MV-4-11 (cell line): Measurements from ENCODE around the gene AGER.
"Not testable (repeated sequence)": the region's sequence is repeated elsewhere in the genome, so short reads cannot be mapped to it uniquely, and the experiment has no call there.

Source experiments
- DNase-seq: peaks from one replicate; lab custom pipeline; 2025; lab: John Stamatoyannopoulos, UW

The AGER gene

DNA sequence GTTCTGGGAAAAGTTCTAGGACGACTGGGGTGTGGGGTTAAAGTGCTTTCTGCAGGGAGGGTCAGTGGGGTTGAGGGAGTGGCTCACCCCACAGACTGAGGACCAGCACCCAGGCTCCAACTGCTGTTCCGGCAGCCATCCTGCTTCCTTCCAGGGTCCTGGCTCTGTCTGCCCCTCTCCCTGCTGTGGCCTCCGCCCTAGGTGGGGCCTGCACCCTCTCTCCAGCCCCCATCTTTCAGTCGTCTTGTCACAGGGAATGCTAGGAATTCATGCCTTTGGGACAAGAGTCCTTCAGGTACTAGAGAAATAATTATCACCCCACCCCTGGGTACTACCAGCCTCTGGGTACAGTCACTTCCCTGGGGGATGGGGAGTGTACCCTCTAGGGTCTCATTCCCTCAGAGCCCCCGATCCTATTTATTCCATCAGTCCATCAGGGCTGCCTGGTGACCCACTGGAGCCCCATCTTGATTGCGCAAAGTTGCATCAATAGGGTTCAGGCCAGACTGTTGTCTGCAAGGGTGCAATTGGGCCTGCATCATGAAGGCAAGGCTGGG, at the start of gene AGER:
Gene AGER (minus strand): TSS at position 170 of the 557 bp plus-strand sequence. CDS start 31 bp downstream, at position 139.
- DNase-seq: no peak

DNA sequence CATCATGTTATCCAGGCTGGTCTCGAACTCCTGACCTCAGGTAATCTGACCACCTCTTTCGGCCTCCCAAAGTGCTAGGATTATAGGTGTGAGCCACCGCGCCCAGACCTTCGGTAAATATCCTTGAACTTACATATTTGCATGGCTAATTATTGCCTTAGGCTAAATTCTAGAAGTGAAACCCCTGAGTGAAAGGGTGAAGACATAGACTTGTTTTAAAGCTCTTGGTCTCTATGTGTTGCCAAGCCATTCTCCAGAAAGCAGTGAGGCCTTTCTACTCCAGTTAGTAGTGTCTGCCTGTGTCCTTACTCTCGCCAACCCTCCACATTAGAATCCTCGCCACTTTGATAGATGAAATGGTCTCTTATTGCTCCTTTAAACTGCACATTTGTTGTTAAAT, 42.4 kb upstream of the AGER start:
- DNase-seq: peak; percentile 4

DNA sequence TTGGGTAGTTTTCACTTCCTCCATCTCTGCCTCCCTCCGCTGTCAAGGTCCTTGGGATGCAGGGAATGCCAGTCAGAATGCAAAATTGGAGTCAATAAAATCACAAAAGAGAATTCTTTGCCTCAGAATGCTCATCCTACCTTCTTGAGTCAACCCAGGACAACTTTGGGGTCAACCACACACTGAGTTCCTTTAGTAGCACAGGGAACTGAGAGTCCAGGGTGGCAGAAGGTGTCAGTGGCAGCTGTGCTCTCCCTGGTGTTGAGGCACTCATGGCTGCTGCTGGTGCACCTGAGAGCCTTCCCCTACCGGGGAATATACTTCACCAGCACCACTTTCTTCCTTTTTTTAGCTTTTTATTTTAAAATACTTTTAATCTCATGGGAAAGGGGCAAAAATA, 40.6 kb upstream of the AGER start:
- DNase-seq: no peak

DNA sequence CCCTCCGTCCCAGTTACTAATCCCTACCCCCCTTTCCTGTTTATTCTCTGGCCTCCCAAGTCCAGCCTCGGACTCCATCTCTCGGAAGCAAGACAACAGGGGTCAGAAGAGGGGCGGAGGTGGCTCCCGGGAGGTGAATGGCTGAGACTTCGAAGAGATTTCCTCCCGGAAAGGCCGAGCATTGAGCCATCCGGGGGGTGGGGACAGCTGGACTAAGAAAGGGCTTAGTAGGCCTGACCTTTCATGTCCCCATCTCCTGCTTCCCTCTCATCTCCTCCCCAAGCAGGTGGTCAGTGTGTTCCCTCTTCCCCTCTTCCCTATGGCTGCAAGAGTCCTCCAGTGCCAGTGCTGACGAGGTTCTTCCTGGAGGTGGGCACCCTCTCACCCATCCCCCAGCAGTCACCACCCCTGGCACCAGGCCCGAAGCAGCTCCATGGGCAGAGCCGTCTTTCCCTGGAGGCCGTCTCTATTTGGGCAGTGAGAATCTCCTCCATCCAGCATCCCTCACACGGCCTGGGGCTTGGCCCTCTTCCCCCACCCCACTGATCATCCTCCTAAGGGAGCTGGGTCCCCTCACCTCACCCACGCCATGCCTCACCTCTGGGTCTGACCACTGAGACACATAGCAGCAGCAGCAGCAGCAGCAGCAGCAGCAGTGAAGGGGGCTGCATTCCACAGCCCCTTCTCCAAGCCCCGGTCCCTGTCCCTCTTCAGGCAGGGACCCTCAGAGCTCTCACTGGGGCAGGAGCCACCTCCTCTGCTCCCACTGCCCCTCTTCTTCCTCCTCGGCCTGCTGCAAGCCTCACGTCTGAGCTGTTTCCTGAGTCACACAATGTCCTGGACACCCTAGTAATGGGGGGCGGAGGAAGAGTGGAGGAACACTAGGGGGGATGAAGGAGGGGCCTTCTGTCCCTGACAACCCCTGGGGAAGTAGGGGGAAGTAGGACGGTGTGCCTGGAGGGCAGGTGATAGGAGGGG, 39.5 kb upstream of the AGER start, which contains the start of gene NOTCH4:
Gene NOTCH4 (minus strand): TSS at position 810 of the 978 bp plus-strand sequence. CDS start 139 bp downstream, at position 671.
- DNase-seq: no peak

DNA sequence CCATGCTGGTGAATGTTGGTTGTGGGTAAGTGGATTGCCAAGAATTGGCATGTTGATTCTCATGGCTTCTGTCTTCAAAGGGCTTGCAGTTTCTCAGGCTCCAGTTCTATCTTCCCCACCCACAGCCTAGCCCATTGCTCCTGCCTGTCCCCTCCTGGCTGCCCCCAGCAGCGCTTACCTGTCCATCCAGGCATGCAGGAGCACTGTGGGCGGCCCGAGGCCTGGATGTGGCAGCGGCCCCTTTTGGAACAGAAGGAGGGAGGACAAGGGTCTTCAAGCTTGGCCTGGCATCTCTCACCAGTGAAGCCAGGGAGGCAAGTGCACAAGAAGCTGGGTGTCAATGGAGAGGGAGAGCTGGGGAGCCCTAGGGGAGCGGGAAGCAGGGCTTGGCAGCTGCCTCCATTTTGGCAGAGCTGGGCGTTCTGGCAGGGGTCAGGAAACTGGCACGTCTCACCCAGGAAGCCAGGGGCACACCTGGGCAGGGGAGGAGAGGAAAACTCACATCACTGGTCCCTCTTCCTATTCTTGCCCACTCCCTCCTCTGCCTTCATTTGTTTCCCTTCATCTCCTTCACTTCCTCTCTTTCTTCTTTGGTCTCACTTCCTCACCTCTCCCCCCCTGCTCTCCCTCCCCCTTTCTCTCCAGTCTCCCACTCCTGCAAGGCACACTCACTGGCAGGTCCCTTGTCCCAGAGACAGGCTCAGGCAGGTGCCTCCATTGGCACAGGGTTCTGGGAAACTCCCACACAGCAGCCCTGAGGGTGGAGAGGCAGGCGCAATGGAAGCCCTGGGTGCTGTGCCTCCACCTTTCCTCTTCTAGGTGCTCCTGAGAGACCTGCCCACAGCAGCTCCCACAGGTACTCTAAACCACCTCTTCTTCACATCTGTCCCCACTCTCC, 38.5 kb upstream of the AGER start:
- DNase-seq: no peak

DNA sequence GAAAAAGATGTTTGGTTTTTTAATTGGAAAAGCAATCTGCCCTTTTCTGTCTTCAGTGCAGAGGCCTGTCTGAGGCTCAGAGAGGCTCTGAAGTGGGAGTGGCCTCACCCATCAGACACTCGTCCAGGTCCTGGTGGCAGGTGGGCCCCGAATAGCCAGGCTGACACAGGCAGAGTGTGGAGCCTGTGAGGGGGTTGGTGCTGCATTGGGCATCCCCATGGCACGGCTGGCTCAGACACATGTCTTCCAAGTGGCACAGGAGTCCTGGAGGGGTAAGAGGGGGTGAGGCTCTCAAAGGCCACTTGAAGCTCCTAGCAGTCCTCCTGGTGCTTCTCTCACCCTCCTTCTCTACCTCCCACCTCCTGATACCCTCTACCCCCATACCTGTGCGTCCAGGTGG, 36.0 kb upstream of the AGER start:
- DNase-seq: no peak

DNA sequence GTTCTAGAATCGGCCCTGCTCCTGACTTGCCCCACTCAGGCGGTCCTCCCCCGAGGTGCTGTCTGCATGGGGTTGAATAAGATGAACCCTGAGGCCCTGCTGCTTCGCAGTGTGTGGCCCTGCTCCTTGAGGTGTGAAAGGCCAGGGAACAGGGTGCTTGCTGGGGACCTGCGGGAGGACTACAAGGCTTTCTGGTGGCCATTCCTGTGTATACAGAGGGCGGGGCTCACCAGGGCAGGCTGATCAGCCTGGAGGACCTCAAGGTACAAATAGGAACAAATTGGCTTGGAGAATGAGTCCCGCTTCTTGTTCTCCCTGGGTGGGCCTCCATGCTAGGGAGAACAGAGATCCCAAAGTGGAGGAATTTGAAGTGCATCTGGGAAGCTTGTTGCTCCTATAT, 34.1 kb upstream of the AGER start:
- DNase-seq: no peak

DNA sequence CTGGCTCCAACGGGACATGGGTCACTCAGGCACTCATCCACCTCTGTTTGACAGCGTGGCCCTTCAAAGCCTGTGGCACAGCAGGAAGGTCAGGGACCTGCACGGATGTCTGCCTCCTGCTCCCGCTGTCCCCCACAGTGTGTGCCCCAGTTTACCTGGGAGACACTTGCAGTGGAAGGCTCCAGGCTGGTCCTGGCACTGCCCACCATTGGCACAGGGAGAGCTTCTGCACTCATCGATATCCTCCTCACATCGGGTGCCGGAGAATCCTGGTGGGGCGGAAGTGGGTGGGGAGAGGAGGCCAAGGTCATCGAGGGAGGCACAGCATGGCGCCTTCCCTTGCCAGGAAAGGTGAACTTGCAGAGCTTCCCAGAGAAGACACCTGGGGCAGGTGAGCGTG, 32.9 kb upstream of the AGER start:
- no peak for DNase-seq

DNA sequence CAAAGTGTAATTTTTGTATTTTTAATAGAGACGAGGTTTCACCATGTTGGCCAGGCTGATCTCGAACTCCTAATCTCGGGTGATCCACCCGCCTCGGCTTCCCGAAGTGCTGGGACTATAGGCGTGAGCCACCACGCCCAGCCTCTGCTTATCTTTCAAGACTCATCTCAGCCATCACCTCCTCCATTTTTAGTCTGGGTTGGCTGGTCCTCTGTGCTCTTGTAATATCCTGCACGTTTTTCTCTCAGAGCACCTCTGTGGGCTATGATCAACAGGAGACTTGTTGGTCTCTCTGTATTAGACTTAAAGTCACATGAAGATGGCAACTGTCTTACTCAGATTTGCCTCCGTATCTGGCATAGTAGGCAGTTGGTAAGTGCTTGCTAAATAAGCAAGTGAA, 32.2 kb upstream of the AGER start:
- no peak for DNase-seq

DNA sequence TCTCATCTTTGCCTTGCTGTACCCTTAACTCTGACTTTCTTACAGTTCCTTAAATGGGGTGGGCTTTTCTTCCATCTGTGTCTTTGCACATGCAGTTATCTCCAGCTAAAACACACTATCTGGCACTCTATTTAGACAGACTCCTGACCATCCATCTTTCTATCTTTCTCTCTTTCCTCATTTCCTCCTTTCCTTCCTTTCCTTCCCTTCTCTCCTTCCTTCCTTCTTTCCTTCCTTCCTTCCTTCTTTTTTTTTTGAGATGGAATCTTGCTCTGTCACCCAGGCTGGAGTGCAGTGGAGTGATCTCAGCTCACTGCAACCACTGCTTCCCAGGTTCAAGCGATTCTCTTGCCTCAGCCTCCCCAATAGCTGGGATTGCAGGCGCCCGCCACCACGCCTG, 31.6 kb upstream of the AGER start:
- DNase-seq: no peak

DNA sequence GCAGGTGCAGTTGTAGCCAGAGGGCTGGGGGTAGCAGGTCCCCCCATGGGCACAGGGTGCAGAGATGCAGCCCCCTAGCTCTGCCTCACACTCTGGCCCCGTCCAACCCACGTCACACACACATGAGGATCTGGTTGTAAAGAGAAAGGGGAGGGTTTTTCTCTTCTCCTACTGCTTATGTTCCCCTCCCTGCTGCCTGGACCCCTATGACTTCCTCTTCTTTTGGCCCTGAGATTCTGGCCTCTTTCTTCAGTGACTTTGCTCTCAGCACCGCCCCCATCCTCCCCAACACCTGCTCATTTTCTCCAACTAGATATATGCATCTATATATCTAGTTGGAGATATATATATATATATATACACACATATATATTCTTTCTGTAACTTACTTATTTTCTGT, 30.1 kb upstream of the AGER start:
- no peak for DNase-seq

DNA sequence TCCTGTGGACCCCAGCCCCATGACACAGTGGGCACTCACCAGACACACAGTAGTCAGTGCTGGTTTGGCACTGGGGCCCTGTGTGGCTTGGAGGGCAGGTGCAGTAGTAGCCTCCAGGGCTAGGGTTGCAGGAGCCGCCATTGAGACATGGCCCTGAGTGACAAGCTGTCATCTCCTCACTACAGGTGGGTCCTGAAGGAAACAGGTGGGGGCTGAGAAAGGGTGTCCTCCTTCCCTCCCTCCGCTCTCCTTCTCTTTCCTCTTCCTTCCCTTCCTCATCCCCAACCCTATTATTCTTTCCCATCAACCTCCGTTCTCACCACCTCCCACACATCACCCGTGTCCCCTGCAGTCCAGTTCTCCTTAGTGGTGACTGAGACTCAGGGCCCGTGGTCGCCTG, 29.6 kb upstream of the AGER start:
- DNase-seq: no peak

DNA sequence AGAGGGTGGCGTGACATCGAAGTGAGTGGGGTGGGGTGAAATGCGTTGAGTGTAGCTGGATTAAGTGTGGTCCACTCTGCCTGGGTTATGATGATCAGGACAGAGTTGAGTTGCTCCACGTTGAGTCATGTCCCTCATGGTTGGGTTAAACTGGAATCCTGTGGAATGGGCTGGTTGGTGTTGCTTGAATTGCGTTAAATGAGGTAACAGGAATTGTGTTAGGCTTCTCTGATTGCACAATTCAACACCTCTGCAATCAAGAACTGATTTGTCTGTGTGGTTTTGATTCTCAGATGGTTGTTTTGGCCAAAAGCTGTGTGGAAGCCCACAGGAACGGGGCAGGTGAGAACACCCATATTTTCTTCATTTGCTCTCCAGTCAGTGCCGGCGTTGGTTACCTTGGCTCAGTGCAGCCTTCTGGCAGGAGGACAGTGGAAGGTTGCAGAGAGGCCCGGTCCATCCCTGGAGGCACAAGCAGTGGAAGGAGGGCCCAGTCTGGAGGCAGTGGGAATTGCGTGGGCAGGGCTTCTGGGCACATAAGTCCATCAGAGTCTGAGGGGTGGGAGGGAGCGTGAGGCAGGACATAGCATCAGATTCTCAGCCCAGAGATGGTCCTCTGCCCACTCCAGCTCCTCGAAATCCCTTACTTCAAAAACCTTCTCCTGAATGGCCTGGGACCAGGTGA, 28.2 kb upstream of the AGER start:
- DNase-seq: no peak

DNA sequence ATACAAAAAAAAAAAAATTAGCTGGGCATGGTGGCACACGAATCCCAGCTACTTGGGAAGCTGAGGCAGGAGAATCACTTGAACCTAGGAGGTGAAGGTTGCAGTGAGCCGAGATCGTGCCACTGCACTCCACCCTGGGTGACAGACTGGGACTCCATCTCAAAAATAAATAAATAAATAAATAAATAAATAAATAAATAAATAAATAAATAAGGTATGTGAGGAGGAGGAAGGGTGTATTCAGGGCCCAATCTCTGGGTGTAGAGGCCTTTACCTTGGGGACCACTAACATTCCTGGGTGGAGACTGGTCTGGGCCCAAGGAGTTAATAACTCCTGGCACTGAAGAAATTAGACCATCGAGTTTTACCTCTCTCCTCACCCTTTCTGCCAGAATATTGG, 27.4 kb upstream of the AGER start:
- DNase-seq: not testable (repeated sequence)

DNA sequence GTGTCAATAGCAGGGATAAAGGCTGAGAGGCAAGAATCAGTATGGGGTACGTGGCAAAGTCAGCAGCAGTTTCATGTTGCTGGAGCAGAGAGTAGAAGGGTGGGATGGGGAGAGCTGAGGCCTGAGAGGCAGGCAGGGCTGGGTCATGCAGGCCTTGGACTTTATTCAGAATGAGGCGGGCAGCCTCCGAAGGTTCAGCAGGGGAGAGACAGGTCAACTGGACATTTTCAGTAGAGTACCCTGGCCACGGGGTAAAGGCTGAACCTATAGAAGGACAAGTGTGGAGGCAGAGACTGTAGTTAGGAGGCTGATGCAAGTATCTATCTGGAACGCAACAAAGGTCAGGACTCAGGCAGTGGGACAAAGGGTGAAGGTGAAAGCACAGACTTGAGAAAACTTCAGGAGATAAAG, 26.1 kb upstream of the AGER start:
- no peak for DNase-seq

DNA sequence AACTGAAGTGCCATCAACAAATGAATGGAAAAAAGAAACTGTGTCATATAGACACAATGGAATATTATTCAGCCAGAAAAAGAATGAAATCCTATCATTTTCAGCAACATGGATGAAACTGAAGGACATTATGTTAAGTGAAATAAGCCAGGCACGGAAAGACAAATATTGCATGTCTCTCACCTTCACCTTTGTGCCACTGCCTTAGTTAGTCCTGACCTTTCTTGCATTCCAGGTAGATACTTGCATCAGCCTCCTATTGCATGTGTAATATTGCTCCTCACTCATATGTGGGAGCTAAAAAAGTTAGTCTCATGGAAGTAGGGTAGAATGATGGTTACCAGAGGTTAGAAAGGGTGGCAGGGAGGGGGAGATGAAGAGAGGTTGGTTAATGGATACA, 24.9 kb upstream of the AGER start:
- DNase-seq: no peak

DNA sequence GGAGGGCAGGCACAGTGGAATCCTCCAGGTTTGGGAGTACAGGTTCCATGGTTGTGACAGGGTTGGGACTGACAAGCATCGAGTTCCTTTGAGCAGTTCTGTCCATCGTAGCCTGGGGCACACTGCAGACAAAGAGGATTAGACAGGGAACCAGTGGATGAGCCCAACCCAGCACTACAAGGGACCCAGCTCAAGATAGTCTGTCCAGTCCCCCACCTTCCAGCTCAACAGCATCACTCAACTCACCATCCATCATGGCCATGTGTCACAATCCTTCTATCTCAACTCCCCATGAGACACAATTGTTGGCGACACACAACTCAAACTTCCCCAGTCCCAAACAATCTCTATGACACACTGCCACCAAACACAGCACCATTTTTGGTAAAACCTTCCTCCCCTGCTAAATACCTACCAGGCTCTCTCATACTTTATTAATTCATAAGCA, 20.2 kb upstream of the AGER start:
- DNase-seq: no peak

DNA sequence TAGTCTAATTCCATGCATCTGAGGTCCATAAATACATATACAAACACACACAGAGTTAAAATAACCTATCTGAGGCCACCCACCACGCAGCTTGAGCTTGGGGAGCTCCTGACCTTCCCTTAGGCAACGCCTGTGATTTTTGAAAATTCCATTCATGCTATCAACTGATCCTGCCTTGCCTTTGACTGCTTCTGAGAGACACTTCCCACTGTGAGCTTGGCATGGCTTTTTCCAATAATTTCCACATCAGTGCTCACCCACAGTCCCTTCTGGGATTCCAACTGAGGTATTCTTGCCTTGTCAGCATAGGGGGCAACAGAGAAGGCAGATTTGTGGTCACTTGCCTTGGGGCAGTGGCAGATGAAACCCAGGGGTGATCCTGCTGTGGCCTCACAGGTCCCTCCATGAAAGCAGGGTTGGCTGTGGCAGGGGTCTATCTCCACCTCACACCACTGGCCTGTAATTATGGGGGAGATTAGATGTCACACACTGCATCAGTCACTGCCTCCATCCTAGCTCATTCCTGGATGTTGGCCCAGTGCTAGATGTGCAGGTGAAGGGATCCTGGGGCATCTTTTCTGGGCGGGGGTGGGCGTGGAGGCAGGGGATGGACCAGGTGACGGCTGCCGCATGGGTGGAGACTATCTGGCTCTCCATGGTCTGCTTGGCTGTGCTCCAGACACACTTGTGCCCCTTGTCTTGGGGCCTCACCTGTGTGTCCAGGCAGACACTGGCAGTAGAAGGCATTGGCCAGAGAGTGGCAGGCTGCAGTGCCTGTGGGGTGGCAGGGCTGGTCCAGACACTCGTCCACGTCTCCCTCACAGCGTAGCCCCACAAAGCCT, 19.6 kb upstream of the AGER start:
- no peak for DNase-seq

DNA sequence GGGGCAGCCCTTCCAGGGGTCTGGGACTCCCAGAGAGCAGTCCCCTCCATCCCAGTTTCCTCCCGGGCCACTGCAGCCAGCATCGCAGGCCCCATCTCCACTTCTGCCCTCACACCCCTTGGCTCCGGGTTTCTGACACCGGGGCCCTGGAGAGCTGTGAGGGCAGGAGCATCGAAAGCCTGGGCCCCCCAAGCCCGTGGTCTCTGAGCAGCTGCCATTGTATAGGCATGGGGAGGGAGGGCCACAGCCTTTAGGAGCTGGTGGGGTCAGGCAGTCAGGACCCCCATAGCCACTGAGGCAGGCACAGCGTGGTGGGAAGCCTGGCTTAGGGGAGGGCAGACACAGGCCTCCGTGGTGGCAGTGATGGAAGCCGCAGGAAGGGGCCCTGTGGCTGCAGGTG, 18.1 kb upstream of the AGER start:
- no peak for DNase-seq

DNA sequence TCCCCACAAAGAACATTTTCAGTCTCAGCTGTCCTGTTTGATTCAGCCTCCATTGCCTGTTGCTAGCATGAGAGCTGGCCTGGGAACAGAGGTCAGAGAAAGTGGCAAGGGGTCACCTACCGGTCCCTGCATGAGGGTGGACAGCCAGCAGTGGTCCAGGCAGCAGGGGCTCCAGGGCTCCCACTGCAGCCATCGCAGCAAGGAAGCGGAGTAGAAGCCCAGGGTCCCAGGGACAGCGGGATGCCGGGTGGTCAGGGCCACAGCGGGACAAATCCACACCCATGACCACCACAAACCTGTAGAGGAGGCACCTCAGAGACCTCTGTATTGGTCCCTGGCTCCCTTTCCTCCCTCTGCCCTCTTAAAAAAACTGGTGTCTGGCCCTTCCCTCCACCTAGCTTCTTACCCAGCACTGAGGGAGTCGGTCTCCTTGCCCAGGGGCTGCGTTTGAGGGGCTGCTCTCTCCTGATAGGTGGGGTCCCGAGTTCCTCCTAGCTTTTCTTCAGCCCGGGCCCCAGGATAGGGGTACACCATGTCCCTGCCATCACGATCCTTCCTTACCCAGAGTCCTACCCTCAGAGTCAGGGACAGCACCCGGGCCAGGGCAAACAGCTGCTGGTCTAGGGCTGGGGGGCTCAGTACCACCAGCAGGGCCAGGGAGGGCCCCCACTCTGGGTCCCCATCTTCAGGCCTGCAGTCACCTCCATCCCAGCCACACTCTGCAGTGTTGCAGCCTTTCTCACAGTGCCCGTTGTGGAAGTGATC, 16.8 kb upstream of the AGER start:
- DNase-seq: no peak
